SK-N-SH (cell line): Measurements from ENCODE around the gene HHLA2. TPM values are rescaled to one million over a fixed set of nuclear protein-coding genes. Genes with fewer than 3 reads are reported as not detected.
A peak's percentile ranks its signal among the peaks of the same experiment; 100 is the strongest.

ENCODE experiments used
- ELF1 ChIP-seq: IDR thresholded peaks from 2 replicates; pipeline ENCODE4 v1.4.0; 2012
- EZH2phosphoT487 ChIP-seq: fragments of 200-600 bp; sonication (generic); IDR thresholded peaks from 2 replicates; pipeline ENCODE4 v1.6.1; 2017; ENCODE audit warnings: low read depth, mixed run types, mild to moderate bottlenecking, antibody characterized with exemption, moderate library complexity, borderline replicate concordance
- FOXJ3 ChIP-seq: sonication (generic); formaldehyde crosslinking; IDR thresholded peaks from 2 replicates; pipeline ENCODE4 v1.5.1; 2020; ENCODE audit warnings: mild to moderate bottlenecking, missing genetic modification reagents
- GATA2 ChIP-seq: sonication (generic); formaldehyde crosslinking; IDR thresholded peaks from 2 replicates; pipeline ENCODE4 v1.5.0; 2020; ENCODE audit warnings: mild to moderate bottlenecking, missing genetic modification reagents
- MEF2A ChIP-seq: IDR thresholded peaks from 2 replicates; pipeline ENCODE4 v1.4.0; 2012; ENCODE audit warnings: low read depth, borderline replicate concordance
- MXI1 ChIP-seq: IDR thresholded peaks from 2 replicates; pipeline ENCODE4 v1.6.1; 2012; ENCODE audit warnings: mild to moderate bottlenecking, low read depth, low read length, improper control_type of control experiment
- POLR2AphosphoS5 ChIP-seq: IDR thresholded peaks from 2 replicates; pipeline ENCODE4 v1.6.1; 2012; ENCODE audit warnings: low read depth, low read length
- RAD21 ChIP-seq: IDR thresholded peaks from 2 replicates; pipeline ENCODE4 v1.6.1; 2012; ENCODE audit warnings: mild to moderate bottlenecking, low read length
- RFX5 ChIP-seq: IDR thresholded peaks from 2 replicates; pipeline ENCODE4 v1.6.1; 2012; ENCODE audit warnings: mild to moderate bottlenecking, improper control_type of control experiment, low read length
- SMC3 ChIP-seq: IDR thresholded peaks from 2 replicates; pipeline ENCODE4 v1.6.1; 2012; ENCODE audit warnings: low read depth, low read length, improper control_type of control experiment
- TAF1 ChIP-seq: IDR thresholded peaks from 2 replicates; pipeline ENCODE4 v1.6.1; 2012; ENCODE audit warnings: low read depth, mild to moderate bottlenecking, low read length, moderate library complexity, borderline replicate concordance
- TEAD4 ChIP-seq: IDR thresholded peaks from 2 replicates; pipeline ENCODE4 v1.4.0; 2012; ENCODE audit warnings: mild to moderate bottlenecking, borderline replicate concordance; ENCODE audit not compliant: insufficient read depth
- polyA plus RNA-seq, 3 experiments: library from polyadenylated mRNA; depleted of rRNA; stranded (reverse); fragments of >200 nt; gene quantifications; 2 replicates each; pipeline ENCODE4 v1.2.3, GENCODE V29; 2012
- TF ChIP-seq, protein P1 (sequence below): IDR thresholded peaks from 2 replicates; pipeline ENCODE4 v1.6.1; 2012; ENCODE audit warnings: mild to moderate bottlenecking, low read depth, low read length, moderate library complexity
- TF ChIP-seq, protein P2 (sequence below): IDR thresholded peaks from 2 replicates; pipeline ENCODE4; 2012

Gene HHLA2
- polyA plus RNA-seq, 1 of the 3 experiments (the other 2 are of a cell fraction), result not detected

DNA sequence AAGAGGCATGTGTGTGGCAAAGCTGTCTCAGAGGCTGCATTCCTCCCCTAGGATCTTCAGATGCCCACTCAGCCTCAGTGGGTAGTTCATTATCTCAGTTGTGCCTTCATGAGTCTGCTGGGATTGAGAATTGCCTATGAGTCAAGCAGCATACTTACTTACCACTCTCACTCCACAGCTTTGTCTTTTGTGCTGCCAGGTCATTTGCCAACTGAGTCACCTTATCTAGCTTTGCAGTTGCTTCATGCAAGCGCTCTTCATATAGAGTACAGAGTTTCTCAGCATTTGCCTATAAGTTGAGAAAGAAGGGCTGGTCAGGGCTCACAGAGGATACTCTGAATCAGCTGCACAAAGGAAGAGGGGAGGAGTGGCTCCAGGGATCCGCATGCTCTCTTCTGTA, 124.6 kb downstream of the HHLA2 start (continued):
- no peak for TF ChIP-seq RFX5
- no peak for TF ChIP-seq MEF2A
- TF ChIP-seq MXI1, result no peak
- TF ChIP-seq, protein P1, sequence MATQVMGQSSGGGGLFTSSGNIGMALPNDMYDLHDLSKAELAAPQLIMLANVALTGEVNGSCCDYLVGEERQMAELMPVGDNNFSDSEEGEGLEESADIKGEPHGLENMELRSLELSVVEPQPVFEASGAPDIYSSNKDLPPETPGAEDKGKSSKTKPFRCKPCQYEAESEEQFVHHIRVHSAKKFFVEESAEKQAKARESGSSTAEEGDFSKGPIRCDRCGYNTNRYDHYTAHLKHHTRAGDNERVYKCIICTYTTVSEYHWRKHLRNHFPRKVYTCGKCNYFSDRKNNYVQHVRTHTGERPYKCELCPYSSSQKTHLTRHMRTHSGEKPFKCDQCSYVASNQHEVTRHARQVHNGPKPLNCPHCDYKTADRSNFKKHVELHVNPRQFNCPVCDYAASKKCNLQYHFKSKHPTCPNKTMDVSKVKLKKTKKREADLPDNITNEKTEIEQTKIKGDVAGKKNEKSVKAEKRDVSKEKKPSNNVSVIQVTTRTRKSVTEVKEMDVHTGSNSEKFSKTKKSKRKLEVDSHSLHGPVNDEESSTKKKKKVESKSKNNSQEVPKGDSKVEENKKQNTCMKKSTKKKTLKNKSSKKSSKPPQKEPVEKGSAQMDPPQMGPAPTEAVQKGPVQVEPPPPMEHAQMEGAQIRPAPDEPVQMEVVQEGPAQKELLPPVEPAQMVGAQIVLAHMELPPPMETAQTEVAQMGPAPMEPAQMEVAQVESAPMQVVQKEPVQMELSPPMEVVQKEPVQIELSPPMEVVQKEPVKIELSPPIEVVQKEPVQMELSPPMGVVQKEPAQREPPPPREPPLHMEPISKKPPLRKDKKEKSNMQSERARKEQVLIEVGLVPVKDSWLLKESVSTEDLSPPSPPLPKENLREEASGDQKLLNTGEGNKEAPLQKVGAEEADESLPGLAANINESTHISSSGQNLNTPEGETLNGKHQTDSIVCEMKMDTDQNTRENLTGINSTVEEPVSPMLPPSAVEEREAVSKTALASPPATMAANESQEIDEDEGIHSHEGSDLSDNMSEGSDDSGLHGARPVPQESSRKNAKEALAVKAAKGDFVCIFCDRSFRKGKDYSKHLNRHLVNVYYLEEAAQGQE, result no peak
- no peak for TF ChIP-seq RAD21
- no peak; the same call in 1 of the 2 replicates for TF ChIP-seq POLR2AphosphoS5
- TF ChIP-seq GATA2, result no peak
- no peak for TF ChIP-seq EZH2phosphoT487
- TF ChIP-seq, protein P2, sequence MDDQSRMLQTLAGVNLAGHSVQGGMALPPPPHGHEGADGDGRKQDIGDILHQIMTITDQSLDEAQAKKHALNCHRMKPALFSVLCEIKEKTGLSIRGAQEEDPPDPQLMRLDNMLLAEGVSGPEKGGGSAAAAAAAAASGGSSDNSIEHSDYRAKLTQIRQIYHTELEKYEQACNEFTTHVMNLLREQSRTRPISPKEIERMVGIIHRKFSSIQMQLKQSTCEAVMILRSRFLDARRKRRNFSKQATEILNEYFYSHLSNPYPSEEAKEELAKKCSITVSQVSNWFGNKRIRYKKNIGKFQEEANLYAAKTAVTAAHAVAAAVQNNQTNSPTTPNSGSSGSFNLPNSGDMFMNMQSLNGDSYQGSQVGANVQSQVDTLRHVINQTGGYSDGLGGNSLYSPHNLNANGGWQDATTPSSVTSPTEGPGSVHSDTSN, result peak; percentile 24; the same call in 1 of the 2 replicates
- TF ChIP-seq SMC3, result no peak
- TF ChIP-seq TAF1, result no peak
- TF ChIP-seq TEAD4, result no peak
- no peak for TF ChIP-seq ELF1
- TF ChIP-seq FOXJ3, result no peak

Other genes with a start within 250 kb of the HHLA2 start
- gene CD47, start 205.5 kb upstream of the HHLA2 start, polyA plus RNA-seq (2012; rRNA removed), result 19.6 and 20.0 TPM in 2 replicates
- gene IFT57, start 74.1 kb upstream of the HHLA2 start, polyA plus RNA-seq (2012; rRNA removed), result 47.8 and 81.6 TPM in 2 replicates
- gene MYH15, start 214.0 kb downstream of the HHLA2 start, polyA plus RNA-seq (2012; rRNA removed), result 2.1 and 3.2 TPM in 2 replicates